ENCODE results near the gene TAF12. TPM values are rescaled to one million over a fixed set of nuclear protein-coding genes. Genes with fewer than 3 reads are reported as not detected.
A peak's percentile ranks its signal among the peaks of the same experiment; 100 is the strongest.
"Not testable (repeated sequence)": the region's sequence is repeated elsewhere in the genome, so short reads cannot be mapped to it uniquely, and the experiment has no call there.

Gene TAF12
- total RNA-seq, 1 experiment from 2014 or later: 28.4 TPM

GRCh38 chr1:28682840-28683239 is 40.0 kb upstream of the TAF12 start:
- no peaks in the 10 kb centered on the region for H3K9me3 ChIP-seq (ENCODE audit: insufficient read depth, low read depth)
- no peak overlapping the region for H3K4me2 ChIP-seq
- H2AFZ ChIP-seq: no peak overlapping the region
- H3F3A ChIP-seq (ENCODE audit: insufficient read depth, low read depth): no peaks in the 10 kb centered on the region
- no peak overlapping the region for H3K27ac ChIP-seq
- no peak for DNase-seq
- ChIA-PET POLR2A (ENCODE audit: unreplicated experiment) (no interaction called here), CTCF (no interaction called here)
- no peaks in the 10 kb centered on the region for H4K20me1 ChIP-seq (ENCODE audit: insufficient read depth)
- intact Hi-C loops (cut with micrococcal nuclease; ENCODE audit: unreplicated experiment): no loop called here
- no peaks in the 10 kb centered on the region for H3K4me1 ChIP-seq (replicated peaks; ENCODE audit: insufficient read depth)
- H3K79me2 ChIP-seq (ENCODE audit: low read depth): no peaks in the 10 kb centered on the region
- TF ChIP-seq CTCF (conservative IDR thresholded peaks at IDR 0.05): no peak
- no peak for TF ChIP-seq EZH2 (IDR thresholded peaks at IDR 0.05; ENCODE audit: low read depth)
- no peaks in the 10 kb centered on the region for H3K27me3 ChIP-seq (ENCODE audit: insufficient read depth, low read depth)
- no TSS peak for BruUV-seq (replicated peaks)
- no peak overlapping the region for H3K4me3 ChIP-seq
- H3K9me2 ChIP-seq (ENCODE audit: insufficient read depth): no peaks in the 10 kb centered on the region
- no peaks in the 10 kb centered on the region for H3K36me3 ChIP-seq (ENCODE audit: low read depth)

- no TSS peak for BruUV-seq (replicated peaks)
- Histone ChIP-seq H3K4me3 (no peak overlapping the region), H4K20me1 (ENCODE audit: insufficient read depth) (no peaks in the 10 kb centered on the region), H3K4me1 (replicated peaks; ENCODE audit: insufficient read depth) (0 out of 2 replicates have a peak, but pooled peaks cover 2% of the 10 kb centered on the region), H3K27me3 (ENCODE audit: insufficient read depth, low read depth) (no peaks in the 10 kb centered on the region), H2AFZ (no peak overlapping the region), H3F3A (ENCODE audit: insufficient read depth, low read depth) (no peaks in the 10 kb centered on the region), H3K36me3 (ENCODE audit: low read depth) (no peaks in the 10 kb centered on the region), H3K9me2 (ENCODE audit: insufficient read depth) (no peaks in the 10 kb centered on the region), H3K9me3 (ENCODE audit: insufficient read depth, low read depth) (no peaks in the 10 kb centered on the region), H3K27ac (no peak overlapping the region), H3K4me2 (no peak overlapping the region), H3K79me2 (ENCODE audit: low read depth) (no peaks in the 10 kb centered on the region)
- no peak for TF ChIP-seq EZH2 (IDR thresholded peaks at IDR 0.05; ENCODE audit: low read depth)
- TF ChIP-seq CTCF (conservative IDR thresholded peaks at IDR 0.05): no peak
- ChIA-PET POLR2A (ENCODE audit: unreplicated experiment) (interaction anchor here (0.7 kb wide), 1 partner anchor 65 kb away, joined by 12 read pairs; no protein-coding TSS in a partner anchor), CTCF (no interaction called here)
- no peak for DNase-seq
- intact Hi-C loops (cut with micrococcal nuclease; ENCODE audit: unreplicated experiment): no loop called here
Observed at GRCh38 chr1:28680151-28680550, 37.3 kb upstream of the TAF12 start.

- H3K4me2 ChIP-seq: no peak overlapping the region
- TF ChIP-seq CTCF (conservative IDR thresholded peaks at IDR 0.05) (no peak), EZH2 (IDR thresholded peaks at IDR 0.05; ENCODE audit: low read depth) (no peak)
- H3K79me2 ChIP-seq (ENCODE audit: low read depth): no peaks in the 10 kb centered on the region
- no peaks in the 10 kb centered on the region for H3K36me3 ChIP-seq (ENCODE audit: low read depth)
- H3K27ac ChIP-seq: peak overlapping the region; percentile 29; the same call in 1 of the 2 replicates
- no peaks in the 10 kb centered on the region for H3K9me2 ChIP-seq (ENCODE audit: insufficient read depth)
- no peak overlapping the region for H2AFZ ChIP-seq
- no TSS peak for BruUV-seq (replicated peaks)
- H3K4me3 ChIP-seq: no peak overlapping the region
- ChIA-PET POLR2A (ENCODE audit: unreplicated experiment) (interaction anchor here (0.7 kb wide), 1 partner anchor 1256 kb away, joined by 3 read pairs; no protein-coding TSS in a partner anchor), CTCF (interaction anchor here (0.7 kb wide), 1 partner anchor 541 kb away, joined by 10 read pairs; no protein-coding TSS in a partner anchor)
- intact Hi-C loops (cut with micrococcal nuclease; ENCODE audit: unreplicated experiment): no loop called here
- H3K27me3 ChIP-seq (ENCODE audit: insufficient read depth, low read depth): no peaks in the 10 kb centered on the region
- H3F3A ChIP-seq (ENCODE audit: insufficient read depth, low read depth): 0 out of 2 replicates have a peak, but pooled peaks cover 2% of the 10 kb centered on the region
- 0 out of 2 replicates have a peak, but pooled peaks cover 2% of the 10 kb centered on the region for H3K4me1 ChIP-seq (replicated peaks; ENCODE audit: insufficient read depth)
- H3K9me3 ChIP-seq (ENCODE audit: insufficient read depth, low read depth): no peaks in the 10 kb centered on the region
- H4K20me1 ChIP-seq (ENCODE audit: insufficient read depth): no peaks in the 10 kb centered on the region
- DNase-seq: no peak
Observed at GRCh38 chr1:28675924-28676257, 33.0 kb upstream of the TAF12 start.

- H3K4me1 ChIP-seq (replicated peaks; ENCODE audit: insufficient read depth); H3K9me2 ChIP-seq (ENCODE audit: insufficient read depth); intact Hi-C loops (cut with micrococcal nuclease; ENCODE audit: unreplicated experiment); BruUV-seq (replicated peaks); POLR2A ChIA-PET (ENCODE audit: unreplicated experiment); DNase-seq; H2AFZ ChIP-seq; H3K4me2 ChIP-seq; H4K20me1 ChIP-seq (ENCODE audit: insufficient read depth); CTCF ChIA-PET; H3K27ac ChIP-seq; H3K4me3 ChIP-seq; H3K9me3 ChIP-seq (ENCODE audit: insufficient read depth, low read depth); H3K36me3 ChIP-seq (ENCODE audit: low read depth); H3K27me3 ChIP-seq (ENCODE audit: insufficient read depth, low read depth): not testable (repeated sequence)
- Histone ChIP-seq H3F3A (ENCODE audit: insufficient read depth, low read depth) (peaks cover 16% of the 10 kb centered on the region), H3K79me2 (ENCODE audit: low read depth) (peaks cover 15% of the 10 kb centered on the region)
Observed at GRCh38 chr1:28672971-28673370, 30.1 kb upstream of the TAF12 start.

All from PC-9 (cell line).